ENCODE measurements around the gene SPTB. TPM values are rescaled to one million over a fixed set of nuclear protein-coding genes. Genes with fewer than 3 reads are reported as not detected.

The SPTB gene
- total and polyA plus RNA-seq, 9 of the 15 experiments (the other 6 are each of a cell fraction or from before 2014, with no cell fraction given), result 0.21 to 45.9 (median 11.7) TPM

- no peak for TF ChIP-seq LARP7 (IDR thresholded peaks at IDR 0.05)
- no peak for TF ChIP-seq CC2D1A (IDR thresholded peaks at IDR 0.05)
- no peak for TF ChIP-seq FOXA1 (IDR thresholded peaks at IDR 0.05; ENCODE audit: borderline replicate concordance)
- TF ChIP-seq, protein P1, sequence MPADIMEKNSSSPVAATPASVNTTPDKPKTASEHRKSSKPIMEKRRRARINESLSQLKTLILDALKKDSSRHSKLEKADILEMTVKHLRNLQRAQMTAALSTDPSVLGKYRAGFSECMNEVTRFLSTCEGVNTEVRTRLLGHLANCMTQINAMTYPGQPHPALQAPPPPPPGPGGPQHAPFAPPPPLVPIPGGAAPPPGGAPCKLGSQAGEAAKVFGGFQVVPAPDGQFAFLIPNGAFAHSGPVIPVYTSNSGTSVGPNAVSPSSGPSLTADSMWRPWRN (IDR thresholded peaks at IDR 0.05; ENCODE audit: low read depth), result no peak
- no peak for TF ChIP-seq USF1 (CRISPR knock-in tag; IDR thresholded peaks at IDR 0.05)
- no peak for TF ChIP-seq SNRNP70 (optimal IDR thresholded peaks at IDR 0.05; ENCODE audit: low read depth, low read length)
- TF ChIP-seq, protein P2, sequence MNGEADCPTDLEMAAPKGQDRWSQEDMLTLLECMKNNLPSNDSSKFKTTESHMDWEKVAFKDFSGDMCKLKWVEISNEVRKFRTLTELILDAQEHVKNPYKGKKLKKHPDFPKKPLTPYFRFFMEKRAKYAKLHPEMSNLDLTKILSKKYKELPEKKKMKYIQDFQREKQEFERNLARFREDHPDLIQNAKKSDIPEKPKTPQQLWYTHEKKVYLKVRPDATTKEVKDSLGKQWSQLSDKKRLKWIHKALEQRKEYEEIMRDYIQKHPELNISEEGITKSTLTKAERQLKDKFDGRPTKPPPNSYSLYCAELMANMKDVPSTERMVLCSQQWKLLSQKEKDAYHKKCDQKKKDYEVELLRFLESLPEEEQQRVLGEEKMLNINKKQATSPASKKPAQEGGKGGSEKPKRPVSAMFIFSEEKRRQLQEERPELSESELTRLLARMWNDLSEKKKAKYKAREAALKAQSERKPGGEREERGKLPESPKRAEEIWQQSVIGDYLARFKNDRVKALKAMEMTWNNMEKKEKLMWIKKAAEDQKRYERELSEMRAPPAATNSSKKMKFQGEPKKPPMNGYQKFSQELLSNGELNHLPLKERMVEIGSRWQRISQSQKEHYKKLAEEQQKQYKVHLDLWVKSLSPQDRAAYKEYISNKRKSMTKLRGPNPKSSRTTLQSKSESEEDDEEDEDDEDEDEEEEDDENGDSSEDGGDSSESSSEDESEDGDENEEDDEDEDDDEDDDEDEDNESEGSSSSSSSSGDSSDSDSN (IDR thresholded peaks at IDR 0.05; ENCODE audit: borderline replicate concordance in 1 of 2, low read depth in 2 of 2, low read length in 2 of 2), result no peak
- no peak for TF ChIP-seq KDM2B (CRISPR knock-in tag; IDR thresholded peaks at IDR 0.05)
- no peak for TF ChIP-seq ZSCAN32 (CRISPR knock-in tag; IDR thresholded peaks at IDR 0.05)
- TF ChIP-seq MXI1 (IDR thresholded peaks at IDR 0.05; ENCODE audit: low read depth, low read length), result no peak
- TF ChIP-seq, protein P3, sequence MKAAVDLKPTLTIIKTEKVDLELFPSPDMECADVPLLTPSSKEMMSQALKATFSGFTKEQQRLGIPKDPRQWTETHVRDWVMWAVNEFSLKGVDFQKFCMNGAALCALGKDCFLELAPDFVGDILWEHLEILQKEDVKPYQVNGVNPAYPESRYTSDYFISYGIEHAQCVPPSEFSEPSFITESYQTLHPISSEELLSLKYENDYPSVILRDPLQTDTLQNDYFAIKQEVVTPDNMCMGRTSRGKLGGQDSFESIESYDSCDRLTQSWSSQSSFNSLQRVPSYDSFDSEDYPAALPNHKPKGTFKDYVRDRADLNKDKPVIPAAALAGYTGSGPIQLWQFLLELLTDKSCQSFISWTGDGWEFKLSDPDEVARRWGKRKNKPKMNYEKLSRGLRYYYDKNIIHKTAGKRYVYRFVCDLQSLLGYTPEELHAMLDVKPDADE (conservative IDR thresholded peaks at IDR 0.05; ENCODE audit: control insufficient read depth, low read depth, low read length), result no peak
- no peak for TF ChIP-seq GATAD2A (IDR thresholded peaks at IDR 0.05)
- TF ChIP-seq KLF1 (tag; IDR thresholded peaks at IDR 0.05), result no peak
- no peak for TF ChIP-seq NR4A1 (CRISPR knock-in tag; IDR thresholded peaks at IDR 0.05)
- no peak for TF ChIP-seq NR4A1 (tag; IDR thresholded peaks at IDR 0.05)
- TF ChIP-seq PHF20 (IDR thresholded peaks at IDR 0.05; ENCODE audit: partially characterized antibody), result no peak
- TF ChIP-seq CSDE1 (IDR thresholded peaks at IDR 0.05), result no peak
- TF ChIP-seq TCFL5 (CRISPR knock-in tag; conservative IDR thresholded peaks at IDR 0.05), result no peak
- in situ Hi-C loops (cut with MboI), result no loop called here
- Histone ChIP-seq H3K27ac (ENCODE audit: extremely low read depth, low read depth, low read length) (no peak overlapping the region), H3K4me1 (replicated peaks in 1 of 2; ENCODE audit: control insufficient read depth in 2 of 2, insufficient read depth in 2 of 2, low read length in 2 of 2) (no peaks in the 10 kb centered on the region), H3K9me3 (replicated peaks; ENCODE audit: control insufficient read depth, insufficient read depth, low read depth, low read length) (no peaks in the 10 kb centered on the region), H3K9me1 (ENCODE audit: control insufficient read depth, insufficient read depth, low read length) (no peaks in the 10 kb centered on the region), H3K27me3 (ENCODE audit: control insufficient read depth in 2 of 2, insufficient read depth in 2 of 2, low read length in 2 of 2) (no peaks in the 10 kb centered on the region), H3K4me2 (ENCODE audit: insufficient read depth, low read length) (no peak overlapping the region), H3K36me3 (ENCODE audit: control insufficient read depth, insufficient read depth, low read length) (peaks cover 94% of the 10 kb centered on the region; the same call in 2 of the 3 replicates), H3K9ac (ENCODE audit: insufficient read depth in 1 of 2, low read depth in 2 of 2, low read length in 2 of 2) (no peak overlapping the region), H4K20me1 (replicated peaks; ENCODE audit: control insufficient read depth, insufficient read depth, low read length) (no peaks in the 10 kb centered on the region), H3K79me2 (ENCODE audit: control insufficient read depth, insufficient read depth, low read length) (no peaks in the 10 kb centered on the region), H3K4me3 (no peak overlapping the region), H2AFZ (ENCODE audit: low read depth, low read length) (no peak overlapping the region)
- POLR2A ChIA-PET, result interaction anchor here (1.2 kb wide), 1 partner anchor 27 kb away, joined by 4 read pairs; no protein-coding TSS in a partner anchor
- no TSS peak for BruUV-seq (replicated peaks)
- WGBS (ENCODE audit: insufficient coverage, low coverage, missing lambda C conversion rate), result 98% methylated on average over 7 of the region's 11 CpGs
- DNase-seq (ENCODE audit: extremely low read depth in 1 of 4, low spot score in 3 of 4) (no peak), ATAC-seq (no peak), FAIRE-seq (no peak)
- CTCF ChIA-PET (ENCODE audit: low intra/inter-chr PET ratio), result no interaction called here
- intact Hi-C loops (cut with micrococcal nuclease), result no loop called here
Observed at GRCh38 chr14:64796369-64796768, 83.3 kb downstream of the SPTB start.

Data from K562 (cell line).